ENCODE results near the gene MYOCD. TPM values are rescaled to one million over a fixed set of nuclear protein-coding genes. Genes with fewer than 3 reads are reported as not detected.

The MYOCD gene
- total RNA-seq, 1 experiment from 2014 or later, result 1.2 TPM

DNA sequence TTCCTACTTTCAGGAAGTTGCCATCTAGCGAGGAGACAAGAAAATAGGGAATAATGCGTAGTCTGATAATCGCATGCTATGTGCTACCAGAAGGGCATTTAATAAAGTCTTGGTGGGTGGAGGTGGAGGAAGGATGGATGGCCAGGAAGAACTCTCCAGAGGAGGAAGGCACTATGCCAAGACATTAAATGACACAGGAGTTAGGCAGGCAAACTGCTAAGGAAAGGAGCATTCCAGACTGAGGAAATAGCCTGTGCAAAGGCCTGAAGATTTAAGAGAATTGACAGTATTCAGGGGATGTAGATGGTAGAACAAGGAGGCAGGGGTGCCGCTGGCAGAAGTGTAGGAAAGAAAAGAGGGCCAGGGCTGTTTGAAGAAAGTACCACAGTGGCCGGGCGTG, 104.3 kb downstream of the MYOCD start:
- no peak overlapping the region for H3K4me3 Mint-ChIP-seq
- no peak for TF ChIP-seq NFYB (CRISPR knock-in tag; conservative IDR thresholded peaks at IDR 0.05; ENCODE audit: low read depth)
- no peak for TF ChIP-seq EMX1 (CRISPR knock-in tag; IDR thresholded peaks at IDR 0.05)
- TF ChIP-seq CREB1 (CRISPR knock-in tag; IDR thresholded peaks at IDR 0.05), result no peak
- TF ChIP-seq ATF6 (CRISPR knock-in tag; IDR thresholded peaks at IDR 0.05), result no peak
- TF ChIP-seq, protein P1, sequence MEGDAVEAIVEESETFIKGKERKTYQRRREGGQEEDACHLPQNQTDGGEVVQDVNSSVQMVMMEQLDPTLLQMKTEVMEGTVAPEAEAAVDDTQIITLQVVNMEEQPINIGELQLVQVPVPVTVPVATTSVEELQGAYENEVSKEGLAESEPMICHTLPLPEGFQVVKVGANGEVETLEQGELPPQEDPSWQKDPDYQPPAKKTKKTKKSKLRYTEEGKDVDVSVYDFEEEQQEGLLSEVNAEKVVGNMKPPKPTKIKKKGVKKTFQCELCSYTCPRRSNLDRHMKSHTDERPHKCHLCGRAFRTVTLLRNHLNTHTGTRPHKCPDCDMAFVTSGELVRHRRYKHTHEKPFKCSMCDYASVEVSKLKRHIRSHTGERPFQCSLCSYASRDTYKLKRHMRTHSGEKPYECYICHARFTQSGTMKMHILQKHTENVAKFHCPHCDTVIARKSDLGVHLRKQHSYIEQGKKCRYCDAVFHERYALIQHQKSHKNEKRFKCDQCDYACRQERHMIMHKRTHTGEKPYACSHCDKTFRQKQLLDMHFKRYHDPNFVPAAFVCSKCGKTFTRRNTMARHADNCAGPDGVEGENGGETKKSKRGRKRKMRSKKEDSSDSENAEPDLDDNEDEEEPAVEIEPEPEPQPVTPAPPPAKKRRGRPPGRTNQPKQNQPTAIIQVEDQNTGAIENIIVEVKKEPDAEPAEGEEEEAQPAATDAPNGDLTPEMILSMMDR (IDR thresholded peaks at IDR 0.05), result no peak
- TF ChIP-seq GRHL2 (CRISPR knock-in tag; IDR thresholded peaks at IDR 0.05; ENCODE audit: insufficient replicate concordance, severe bottlenecking), result no peak
- no peak for TF ChIP-seq ZNF219 (CRISPR knock-in tag; IDR thresholded peaks at IDR 0.05; ENCODE audit: borderline replicate concordance)
- TF ChIP-seq ZNF671 (CRISPR knock-in tag; IDR thresholded peaks at IDR 0.05), result no peak
- TF ChIP-seq ZNF317 (CRISPR knock-in tag; IDR thresholded peaks at IDR 0.05; ENCODE audit: borderline replicate concordance, low read depth), result no peak
- TF ChIP-seq SP1 (CRISPR knock-in tag; conservative IDR thresholded peaks at IDR 0.05), result no peak
- TF ChIP-seq GTF2I (CRISPR knock-in tag; conservative IDR thresholded peaks at IDR 0.05), result no peak
- no peak for TF ChIP-seq GABPB1 (CRISPR knock-in tag; IDR thresholded peaks at IDR 0.05)
- H3K4me1 Mint-ChIP-seq, result no peaks in the 10 kb centered on the region
- H3K27me3 Mint-ChIP-seq (ENCODE audit: low read depth), result no peaks in the 10 kb centered on the region
- ChIA-PET CTCF (no interaction called here), POLR2A (no interaction called here)
- ATAC-seq, result no peak
- no peak overlapping the region for H3K27ac Mint-ChIP-seq
- no peak for DNase-seq (ENCODE audit: low spot score)
- H3K9me3 Mint-ChIP-seq, result no peaks in the 10 kb centered on the region
- H3K36me3 Mint-ChIP-seq, result no peaks in the 10 kb centered on the region

- no peaks in the 10 kb centered on the region for H3K27me3 Mint-ChIP-seq (ENCODE audit: low read depth)
- no peak overlapping the region for H3K27ac Mint-ChIP-seq
- TF ChIP-seq ESRRA (CRISPR knock-in tag; IDR thresholded peaks at IDR 0.05; ENCODE audit: borderline replicate concordance), result no peak
- TF ChIP-seq ZNF671 (CRISPR knock-in tag; IDR thresholded peaks at IDR 0.05), result no peak
- no peak for TF ChIP-seq FOXJ3 (CRISPR knock-in tag; IDR thresholded peaks at IDR 0.05; ENCODE audit: borderline replicate concordance)
- no peak for TF ChIP-seq MYBL2 (CRISPR knock-in tag; IDR thresholded peaks at IDR 0.05)
- TF ChIP-seq, protein P2, sequence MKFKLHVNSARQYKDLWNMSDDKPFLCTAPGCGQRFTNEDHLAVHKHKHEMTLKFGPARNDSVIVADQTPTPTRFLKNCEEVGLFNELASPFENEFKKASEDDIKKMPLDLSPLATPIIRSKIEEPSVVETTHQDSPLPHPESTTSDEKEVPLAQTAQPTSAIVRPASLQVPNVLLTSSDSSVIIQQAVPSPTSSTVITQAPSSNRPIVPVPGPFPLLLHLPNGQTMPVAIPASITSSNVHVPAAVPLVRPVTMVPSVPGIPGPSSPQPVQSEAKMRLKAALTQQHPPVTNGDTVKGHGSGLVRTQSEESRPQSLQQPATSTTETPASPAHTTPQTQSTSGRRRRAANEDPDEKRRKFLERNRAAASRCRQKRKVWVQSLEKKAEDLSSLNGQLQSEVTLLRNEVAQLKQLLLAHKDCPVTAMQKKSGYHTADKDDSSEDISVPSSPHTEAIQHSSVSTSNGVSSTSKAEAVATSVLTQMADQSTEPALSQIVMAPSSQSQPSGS (CRISPR knock-in tag; IDR thresholded peaks at IDR 0.05; ENCODE audit: borderline replicate concordance, low read depth), result no peak
- TF ChIP-seq NFE2L1 (CRISPR knock-in tag; IDR thresholded peaks at IDR 0.05), result no peak
- TF ChIP-seq NR1H2 (CRISPR knock-in tag; IDR thresholded peaks at IDR 0.05), result no peak
- TF ChIP-seq NFYB (CRISPR knock-in tag; conservative IDR thresholded peaks at IDR 0.05; ENCODE audit: low read depth), result no peak
- TF ChIP-seq SP1 (CRISPR knock-in tag; conservative IDR thresholded peaks at IDR 0.05), result no peak
- no peak for TF ChIP-seq AFF4 (CRISPR knock-in tag; IDR thresholded peaks at IDR 0.05; ENCODE audit: borderline replicate concordance)
- TF ChIP-seq ZSCAN18 (CRISPR knock-in tag; IDR thresholded peaks at IDR 0.05), result no peak
- TF ChIP-seq, protein P3, sequence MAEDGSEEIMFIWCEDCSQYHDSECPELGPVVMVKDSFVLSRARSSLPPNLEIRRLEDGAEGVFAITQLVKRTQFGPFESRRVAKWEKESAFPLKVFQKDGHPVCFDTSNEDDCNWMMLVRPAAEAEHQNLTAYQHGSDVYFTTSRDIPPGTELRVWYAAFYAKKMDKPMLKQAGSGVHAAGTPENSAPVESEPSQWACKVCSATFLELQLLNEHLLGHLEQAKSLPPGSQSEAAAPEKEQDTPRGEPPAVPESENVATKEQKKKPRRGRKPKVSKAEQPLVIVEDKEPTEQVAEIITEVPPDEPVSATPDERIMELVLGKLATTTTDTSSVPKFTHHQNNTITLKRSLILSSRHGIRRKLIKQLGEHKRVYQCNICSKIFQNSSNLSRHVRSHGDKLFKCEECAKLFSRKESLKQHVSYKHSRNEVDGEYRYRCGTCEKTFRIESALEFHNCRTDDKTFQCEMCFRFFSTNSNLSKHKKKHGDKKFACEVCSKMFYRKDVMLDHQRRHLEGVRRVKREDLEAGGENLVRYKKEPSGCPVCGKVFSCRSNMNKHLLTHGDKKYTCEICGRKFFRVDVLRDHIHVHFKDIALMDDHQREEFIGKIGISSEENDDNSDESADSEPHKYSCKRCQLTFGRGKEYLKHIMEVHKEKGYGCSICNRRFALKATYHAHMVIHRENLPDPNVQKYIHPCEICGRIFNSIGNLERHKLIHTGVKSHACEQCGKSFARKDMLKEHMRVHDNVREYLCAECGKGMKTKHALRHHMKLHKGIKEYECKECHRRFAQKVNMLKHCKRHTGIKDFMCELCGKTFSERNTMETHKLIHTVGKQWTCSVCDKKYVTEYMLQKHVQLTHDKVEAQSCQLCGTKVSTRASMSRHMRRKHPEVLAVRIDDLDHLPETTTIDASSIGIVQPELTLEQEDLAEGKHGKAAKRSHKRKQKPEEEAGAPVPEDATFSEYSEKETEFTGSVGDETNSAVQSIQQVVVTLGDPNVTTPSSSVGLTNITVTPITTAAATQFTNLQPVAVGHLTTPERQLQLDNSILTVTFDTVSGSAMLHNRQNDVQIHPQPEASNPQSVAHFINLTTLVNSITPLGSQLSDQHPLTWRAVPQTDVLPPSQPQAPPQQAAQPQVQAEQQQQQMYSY (CRISPR knock-in tag; IDR thresholded peaks at IDR 0.05), result no peak
- ATAC-seq (no peak), DNase-seq (ENCODE audit: low spot score) (no peak)
- H3K4me3 Mint-ChIP-seq, result no peak overlapping the region
- ChIA-PET POLR2A (no interaction called here), CTCF (no interaction called here)
- no peaks in the 10 kb centered on the region for H3K4me1 Mint-ChIP-seq
- no peaks in the 10 kb centered on the region for H3K36me3 Mint-ChIP-seq
- no peaks in the 10 kb centered on the region for H3K9me3 Mint-ChIP-seq
Measured at GRCh38 chr17:12773153-12773552, 107.5 kb downstream of the MYOCD start.
